WTC11 (cell line): ENCODE measurements around the gene FGF13. TPM values are rescaled to one million over a fixed set of nuclear protein-coding genes. Genes with fewer than 3 reads are reported as not detected.

ENCODE experiments used
- ATAC-seq: fragments of 200-7000 bp; cut with Tn5 transposase; 2 replicates; pipeline ENCODE4 v1.10.0; 2021; ENCODE audit warnings: mild to moderate bottlenecking, moderate library complexity
- CTCF ChIA-PET: fragments of 300-600 bp; sonication (Branson Sonifier 250); formaldehyde crosslinking; loops from one replicate; lab custom pipeline; 2021; ENCODE audit warnings: antibody characterized with exemption; lab: Charles Lee
- POLR2A ChIA-PET: fragments of 350-600 bp; sonication (Branson Sonifier 250); formaldehyde crosslinking; loops from one replicate; lab custom pipeline; 2021; ENCODE audit warnings: antibody characterized with exemption; lab: Charles Lee
- DNase-seq: peaks from one replicate; pipeline ENCODE4 v3.0.0; 2021; ENCODE audit warnings: low spot score
- H3K27ac Mint-ChIP-seq: 2 replicates; pipeline ENCODE4 v1.8.0; 2021; ENCODE audit warnings: mixed read lengths
- H3K27me3 Mint-ChIP-seq: 2 replicates; pipeline ENCODE4 v1.8.0; 2021; ENCODE audit warnings: low read depth, mild to moderate bottlenecking, moderate library complexity, mixed read lengths
- H3K36me3 Mint-ChIP-seq: 2 replicates; pipeline ENCODE4 v1.8.0; 2021; ENCODE audit warnings: mixed read lengths
- H3K4me1 Mint-ChIP-seq: 2 replicates; pipeline ENCODE4 v1.8.0; 2022; ENCODE audit warnings: mixed read lengths
- H3K4me3 Mint-ChIP-seq: 2 replicates; pipeline ENCODE4 v1.8.0; 2021; ENCODE audit warnings: mild to moderate bottlenecking, moderate library complexity, mixed read lengths
- H3K9me3 Mint-ChIP-seq: 2 replicates; pipeline ENCODE4 v1.8.0; 2021; ENCODE audit warnings: mixed read lengths
- E2F5 ChIP-seq: sonication (generic); formaldehyde crosslinking; IDR thresholded peaks from 2 replicates; pipeline ENCODE4 v1.8.1; 2022; ENCODE audit warnings: mild to moderate bottlenecking, moderate library complexity, missing genetic modification reagents
- ERG ChIP-seq: fragments of 250-450 bp; sonication (Bioruptor Pico); IDR thresholded peaks from 2 replicates; pipeline ENCODE4 v1.8.0; 2021; ENCODE audit warnings: mild to moderate bottlenecking
- ESRRA ChIP-seq: sonication (generic); formaldehyde crosslinking; IDR thresholded peaks from 2 replicates; pipeline ENCODE4 v1.8.1; 2022; ENCODE audit warnings: mild to moderate bottlenecking, missing genetic modification reagents, borderline replicate concordance
- FOXK1 ChIP-seq: sonication (generic); formaldehyde crosslinking; IDR thresholded peaks from 2 replicates; pipeline ENCODE4 v1.8.0; 2022; ENCODE audit warnings: mild to moderate bottlenecking, moderate library complexity, missing genetic modification reagents
- FOXP1 ChIP-seq: sonication (generic); formaldehyde crosslinking; IDR thresholded peaks from 2 replicates; pipeline ENCODE4 v1.8.0; 2022; ENCODE audit warnings: missing genetic modification reagents, mild to moderate bottlenecking, moderate library complexity, borderline replicate concordance
- JUN ChIP-seq: sonication (generic); formaldehyde crosslinking; IDR thresholded peaks from 2 replicates; pipeline ENCODE4 v1.8.0; 2023; ENCODE audit warnings: mild to moderate bottlenecking, missing genetic modification reagents
- TCF7 ChIP-seq: sonication (generic); formaldehyde crosslinking; IDR thresholded peaks from 2 replicates; pipeline ENCODE4 v1.8.0; 2022; ENCODE audit warnings: mild to moderate bottlenecking, low read depth, missing genetic modification reagents, moderate library complexity
- TEAD1 ChIP-seq: sonication (generic); formaldehyde crosslinking; IDR thresholded peaks from 2 replicates; pipeline ENCODE4 v1.8.0; 2022; ENCODE audit warnings: mild to moderate bottlenecking, missing genetic modification reagents
- USF1 ChIP-seq: sonication (generic); formaldehyde crosslinking; IDR thresholded peaks from 2 replicates; pipeline ENCODE4 v1.8.0; 2022; ENCODE audit warnings: mild to moderate bottlenecking, missing genetic modification reagents
- ZNF219 ChIP-seq: sonication (generic); formaldehyde crosslinking; IDR thresholded peaks from 2 replicates; pipeline ENCODE4 v1.8.0; 2023; ENCODE audit warnings: missing genetic modification reagents, mild to moderate bottlenecking, borderline replicate concordance
- ZNF263 ChIP-seq: sonication (generic); formaldehyde crosslinking; IDR thresholded peaks from 2 replicates; pipeline ENCODE4 v1.8.1; 2022; ENCODE audit warnings: low read depth, mild to moderate bottlenecking, moderate library complexity, missing genetic modification reagents
- ZNF317 ChIP-seq: sonication (generic); formaldehyde crosslinking; IDR thresholded peaks from 2 replicates; pipeline ENCODE4 v1.8.1; 2023; ENCODE audit warnings: low read depth, mild to moderate bottlenecking, moderate library complexity, missing genetic modification reagents, borderline replicate concordance
- ZNF423 ChIP-seq: fragments of 250-450 bp; sonication (Bioruptor Pico); IDR thresholded peaks from 2 replicates; pipeline ENCODE4 v2.1.2; 2022; ENCODE audit warnings: mild to moderate bottlenecking, moderate library complexity
- total RNA-seq: library from RNA; stranded (reverse); gene quantifications from 3 replicates; pipeline ENCODE4 v1.2.3, GENCODE V29; 2021
- TF ChIP-seq, protein P1 (sequence below): sonication (generic); formaldehyde crosslinking; conservative IDR thresholded peaks from 2 replicates; pipeline ENCODE4 v1.8.1; 2023; ENCODE audit warnings: mild to moderate bottlenecking, low read depth, missing genetic modification reagents, moderate library complexity
- TF ChIP-seq, protein P2 (sequence below): sonication (generic); formaldehyde crosslinking; IDR thresholded peaks from 2 replicates; pipeline ENCODE4 v1.8.1; 2022; ENCODE audit warnings: low read depth, missing genetic modification reagents, borderline replicate concordance
- TF ChIP-seq, protein P3 (sequence below): sonication (generic); formaldehyde crosslinking; IDR thresholded peaks from 2 replicates; pipeline ENCODE4 v1.8.0; 2022; ENCODE audit warnings: mild to moderate bottlenecking, missing genetic modification reagents
- TF ChIP-seq, protein P4 (sequence below): sonication (generic); formaldehyde crosslinking; IDR thresholded peaks from 2 replicates; pipeline ENCODE4 v1.8.0; 2022; ENCODE audit warnings: mild to moderate bottlenecking, missing genetic modification reagents
- TF ChIP-seq, protein P5 (sequence below): sonication (generic); formaldehyde crosslinking; IDR thresholded peaks from 2 replicates; pipeline ENCODE4 v1.8.0; 2022; ENCODE audit warnings: missing genetic modification reagents

FGF13 gene
- total RNA-seq, 1 experiment from 2014 or later = 32.1 TPM

DNA sequence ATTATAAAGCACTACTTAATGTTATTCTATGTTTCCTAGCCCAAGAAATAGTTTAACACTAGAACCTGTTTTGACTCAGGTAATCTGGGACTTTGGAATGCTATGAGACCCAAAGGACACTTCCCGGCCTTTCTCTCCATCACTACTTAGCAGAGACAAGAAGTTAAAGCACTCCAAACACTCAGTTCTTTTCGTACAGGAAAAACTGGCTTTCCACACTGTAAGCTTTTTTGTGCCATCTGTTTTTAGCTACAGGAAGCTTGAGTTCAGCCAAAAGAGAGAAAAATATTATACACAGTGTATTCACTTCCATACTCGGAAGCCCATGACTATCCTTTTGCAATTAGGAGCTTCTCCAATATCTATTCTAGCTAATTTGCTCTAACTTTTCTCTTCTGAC, 7.9 kb upstream of the FGF13 start (continued):
- TF ChIP-seq, protein P1, sequence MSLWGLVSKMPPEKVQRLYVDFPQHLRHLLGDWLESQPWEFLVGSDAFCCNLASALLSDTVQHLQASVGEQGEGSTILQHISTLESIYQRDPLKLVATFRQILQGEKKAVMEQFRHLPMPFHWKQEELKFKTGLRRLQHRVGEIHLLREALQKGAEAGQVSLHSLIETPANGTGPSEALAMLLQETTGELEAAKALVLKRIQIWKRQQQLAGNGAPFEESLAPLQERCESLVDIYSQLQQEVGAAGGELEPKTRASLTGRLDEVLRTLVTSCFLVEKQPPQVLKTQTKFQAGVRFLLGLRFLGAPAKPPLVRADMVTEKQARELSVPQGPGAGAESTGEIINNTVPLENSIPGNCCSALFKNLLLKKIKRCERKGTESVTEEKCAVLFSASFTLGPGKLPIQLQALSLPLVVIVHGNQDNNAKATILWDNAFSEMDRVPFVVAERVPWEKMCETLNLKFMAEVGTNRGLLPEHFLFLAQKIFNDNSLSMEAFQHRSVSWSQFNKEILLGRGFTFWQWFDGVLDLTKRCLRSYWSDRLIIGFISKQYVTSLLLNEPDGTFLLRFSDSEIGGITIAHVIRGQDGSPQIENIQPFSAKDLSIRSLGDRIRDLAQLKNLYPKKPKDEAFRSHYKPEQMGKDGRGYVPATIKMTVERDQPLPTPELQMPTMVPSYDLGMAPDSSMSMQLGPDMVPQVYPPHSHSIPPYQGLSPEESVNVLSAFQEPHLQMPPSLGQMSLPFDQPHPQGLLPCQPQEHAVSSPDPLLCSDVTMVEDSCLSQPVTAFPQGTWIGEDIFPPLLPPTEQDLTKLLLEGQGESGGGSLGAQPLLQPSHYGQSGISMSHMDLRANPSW (CRISPR knock-in tag) = no peak
- TF ChIP-seq USF1 (CRISPR knock-in tag) = no peak

GRCh38 chrX:138718941-138719340, 7.4 kb upstream of the FGF13 start:
- DNase-seq (no peak), ATAC-seq (no peak)
- H3K36me3 Mint-ChIP-seq = no peaks in the 10 kb centered on the region
- peaks cover 24% of the 10 kb centered on the region for H3K4me1 Mint-ChIP-seq
- TF ChIP-seq FOXP1 (CRISPR knock-in tag) (no peak), FOXK1 (CRISPR knock-in tag) (no peak), ZNF423 (CRISPR knock-in tag) (no peak), E2F5 (CRISPR knock-in tag) (no peak), TCF7 (no peak), ZNF219 (CRISPR knock-in tag) (no peak), JUN (CRISPR knock-in tag) (no peak), TEAD1 (CRISPR knock-in tag) (no peak), ZNF263 (CRISPR knock-in tag) (no peak), ZNF317 (no peak), ERG (CRISPR knock-in tag) (no peak), ESRRA (CRISPR knock-in tag) (no peak)
- TF ChIP-seq, protein P2, sequence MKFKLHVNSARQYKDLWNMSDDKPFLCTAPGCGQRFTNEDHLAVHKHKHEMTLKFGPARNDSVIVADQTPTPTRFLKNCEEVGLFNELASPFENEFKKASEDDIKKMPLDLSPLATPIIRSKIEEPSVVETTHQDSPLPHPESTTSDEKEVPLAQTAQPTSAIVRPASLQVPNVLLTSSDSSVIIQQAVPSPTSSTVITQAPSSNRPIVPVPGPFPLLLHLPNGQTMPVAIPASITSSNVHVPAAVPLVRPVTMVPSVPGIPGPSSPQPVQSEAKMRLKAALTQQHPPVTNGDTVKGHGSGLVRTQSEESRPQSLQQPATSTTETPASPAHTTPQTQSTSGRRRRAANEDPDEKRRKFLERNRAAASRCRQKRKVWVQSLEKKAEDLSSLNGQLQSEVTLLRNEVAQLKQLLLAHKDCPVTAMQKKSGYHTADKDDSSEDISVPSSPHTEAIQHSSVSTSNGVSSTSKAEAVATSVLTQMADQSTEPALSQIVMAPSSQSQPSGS = no peak
- TF ChIP-seq, protein P3, sequence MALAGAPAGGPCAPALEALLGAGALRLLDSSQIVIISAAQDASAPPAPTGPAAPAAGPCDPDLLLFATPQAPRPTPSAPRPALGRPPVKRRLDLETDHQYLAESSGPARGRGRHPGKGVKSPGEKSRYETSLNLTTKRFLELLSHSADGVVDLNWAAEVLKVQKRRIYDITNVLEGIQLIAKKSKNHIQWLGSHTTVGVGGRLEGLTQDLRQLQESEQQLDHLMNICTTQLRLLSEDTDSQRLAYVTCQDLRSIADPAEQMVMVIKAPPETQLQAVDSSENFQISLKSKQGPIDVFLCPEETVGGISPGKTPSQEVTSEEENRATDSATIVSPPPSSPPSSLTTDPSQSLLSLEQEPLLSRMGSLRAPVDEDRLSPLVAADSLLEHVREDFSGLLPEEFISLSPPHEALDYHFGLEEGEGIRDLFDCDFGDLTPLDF (CRISPR knock-in tag) = no peak
- TF ChIP-seq, protein P4, sequence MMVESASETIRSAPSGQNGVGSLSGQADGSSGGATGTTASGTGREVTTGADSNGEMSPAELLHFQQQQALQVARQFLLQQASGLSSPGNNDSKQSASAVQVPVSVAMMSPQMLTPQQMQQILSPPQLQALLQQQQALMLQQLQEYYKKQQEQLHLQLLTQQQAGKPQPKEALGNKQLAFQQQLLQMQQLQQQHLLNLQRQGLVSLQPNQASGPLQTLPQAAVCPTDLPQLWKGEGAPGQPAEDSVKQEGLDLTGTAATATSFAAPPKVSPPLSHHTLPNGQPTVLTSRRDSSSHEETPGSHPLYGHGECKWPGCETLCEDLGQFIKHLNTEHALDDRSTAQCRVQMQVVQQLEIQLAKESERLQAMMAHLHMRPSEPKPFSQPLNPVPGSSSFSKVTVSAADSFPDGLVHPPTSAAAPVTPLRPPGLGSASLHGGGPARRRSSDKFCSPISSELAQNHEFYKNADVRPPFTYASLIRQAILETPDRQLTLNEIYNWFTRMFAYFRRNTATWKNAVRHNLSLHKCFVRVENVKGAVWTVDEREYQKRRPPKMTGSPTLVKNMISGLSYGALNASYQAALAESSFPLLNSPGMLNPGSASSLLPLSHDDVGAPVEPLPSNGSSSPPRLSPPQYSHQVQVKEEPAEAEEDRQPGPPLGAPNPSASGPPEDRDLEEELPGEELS = no peak
- TF ChIP-seq, protein P5, sequence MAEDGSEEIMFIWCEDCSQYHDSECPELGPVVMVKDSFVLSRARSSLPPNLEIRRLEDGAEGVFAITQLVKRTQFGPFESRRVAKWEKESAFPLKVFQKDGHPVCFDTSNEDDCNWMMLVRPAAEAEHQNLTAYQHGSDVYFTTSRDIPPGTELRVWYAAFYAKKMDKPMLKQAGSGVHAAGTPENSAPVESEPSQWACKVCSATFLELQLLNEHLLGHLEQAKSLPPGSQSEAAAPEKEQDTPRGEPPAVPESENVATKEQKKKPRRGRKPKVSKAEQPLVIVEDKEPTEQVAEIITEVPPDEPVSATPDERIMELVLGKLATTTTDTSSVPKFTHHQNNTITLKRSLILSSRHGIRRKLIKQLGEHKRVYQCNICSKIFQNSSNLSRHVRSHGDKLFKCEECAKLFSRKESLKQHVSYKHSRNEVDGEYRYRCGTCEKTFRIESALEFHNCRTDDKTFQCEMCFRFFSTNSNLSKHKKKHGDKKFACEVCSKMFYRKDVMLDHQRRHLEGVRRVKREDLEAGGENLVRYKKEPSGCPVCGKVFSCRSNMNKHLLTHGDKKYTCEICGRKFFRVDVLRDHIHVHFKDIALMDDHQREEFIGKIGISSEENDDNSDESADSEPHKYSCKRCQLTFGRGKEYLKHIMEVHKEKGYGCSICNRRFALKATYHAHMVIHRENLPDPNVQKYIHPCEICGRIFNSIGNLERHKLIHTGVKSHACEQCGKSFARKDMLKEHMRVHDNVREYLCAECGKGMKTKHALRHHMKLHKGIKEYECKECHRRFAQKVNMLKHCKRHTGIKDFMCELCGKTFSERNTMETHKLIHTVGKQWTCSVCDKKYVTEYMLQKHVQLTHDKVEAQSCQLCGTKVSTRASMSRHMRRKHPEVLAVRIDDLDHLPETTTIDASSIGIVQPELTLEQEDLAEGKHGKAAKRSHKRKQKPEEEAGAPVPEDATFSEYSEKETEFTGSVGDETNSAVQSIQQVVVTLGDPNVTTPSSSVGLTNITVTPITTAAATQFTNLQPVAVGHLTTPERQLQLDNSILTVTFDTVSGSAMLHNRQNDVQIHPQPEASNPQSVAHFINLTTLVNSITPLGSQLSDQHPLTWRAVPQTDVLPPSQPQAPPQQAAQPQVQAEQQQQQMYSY (CRISPR knock-in tag) = no peak
- ChIA-PET POLR2A (no interaction called here), CTCF (no interaction called here)
- H3K4me3 Mint-ChIP-seq = no peak overlapping the region
- H3K27me3 Mint-ChIP-seq = no peaks in the 10 kb centered on the region
- H3K9me3 Mint-ChIP-seq = no peaks in the 10 kb centered on the region
- no peak overlapping the region for H3K27ac Mint-ChIP-seq
